HL-60 (cell line): ENCODE measurements around the gene DCAF16.

ENCODE experiments used
- DNase-seq, 2 experiments: peaks; one replicate each; pipeline ENCODE4 v3.0.0-alpha.2; 2010 to 2020; ENCODE audit warnings: low read depth in 1 of 2, low spot score in 1 of 2
- H3K27ac ChIP-seq: fragments of 250-450 bp; sonication (Bioruptor Pico); replicated peaks from 2 replicates; pipeline ENCODE4 v1.5.1; 2020; ENCODE audit warnings: mild to moderate bottlenecking, moderate library complexity
- H3K27me3 ChIP-seq: fragments of 250-450 bp; sonication (Bioruptor Pico); 2 replicates; pipeline ENCODE4 v1.5.1; 2021; ENCODE audit warnings: mild to moderate bottlenecking, moderate library complexity; ENCODE audit not compliant: insufficient read depth, poor library complexity, severe bottlenecking
- H3K4me3 ChIP-seq: replicated peaks from 2 replicates; pipeline ENCODE4 v1.5.1; 2011; ENCODE audit warnings: mild to moderate bottlenecking, control low read depth, low read length; ENCODE audit not compliant: insufficient read depth
- CTCF ChIP-seq: IDR thresholded peaks from one replicate; pipeline ENCODE4 v1.5.1; 2011; ENCODE audit warnings: low read length, control low read depth, inconsistent platforms; ENCODE audit not compliant: insufficient read depth
- GABPA ChIP-seq: IDR thresholded peaks from 2 replicates; pipeline ENCODE4 v1.6.1; 2012; ENCODE audit warnings: low read depth
- POLR2AphosphoS5 ChIP-seq: IDR thresholded peaks from 2 replicates; pipeline ENCODE4 v1.6.1; 2012; ENCODE audit warnings: low read depth
- REST ChIP-seq: IDR thresholded peaks from 2 replicates; pipeline ENCODE4 v1.6.1; 2012; ENCODE audit warnings: low read depth; ENCODE audit not compliant: insufficient replicate concordance
- SPI1 ChIP-seq: IDR thresholded peaks from 2 replicates; pipeline ENCODE4 v1.6.1; 2012; ENCODE audit warnings: low read depth, mild to moderate bottlenecking, borderline replicate concordance

The DCAF16 gene

GRCh38 chr4:17758485-17758884, 52.1 kb downstream of the DCAF16 start:
- TF ChIP-seq SPI1 (no peak), REST (no peak), POLR2AphosphoS5 (no peak), CTCF (no peak), GABPA (no peak)
- no peak overlapping the region for H3K4me3 ChIP-seq
- no peaks in the 10 kb centered on the region for H3K27me3 ChIP-seq
- H3K27ac ChIP-seq, result no peak overlapping the region
- DNase-seq, result no peak

- H3K27ac ChIP-seq, result no peak overlapping the region
- TF ChIP-seq GABPA, result no peak
- TF ChIP-seq POLR2AphosphoS5, result no peak
- TF ChIP-seq CTCF, result no peak
- TF ChIP-seq SPI1, result no peak
- no peak for TF ChIP-seq REST
- H3K4me3 ChIP-seq, result no peak overlapping the region
- H3K27me3 ChIP-seq, result no peaks in the 10 kb centered on the region
- DNase-seq, result no peak
Observed at GRCh38 chr4:17757621-17758020, 52.9 kb downstream of the DCAF16 start.

- no peak for DNase-seq
- Histone ChIP-seq H3K27ac (no peak overlapping the region), H3K4me3 (no peak overlapping the region), H3K27me3 (no peaks in the 10 kb centered on the region)
- TF ChIP-seq POLR2AphosphoS5 (no peak), REST (no peak), GABPA (no peak), SPI1 (no peak), CTCF (no peak)
Observed at GRCh38 chr4:17753646-17754045, 56.9 kb downstream of the DCAF16 start.
